Endothelial cell of umbilical vein (primary cell): ENCODE results near the gene SOCS3.

Experiments
- CTCF ChIP-seq, 2 donors: IDR thresholded peaks; 1 replicate in 1 of 2; 2 replicates in 1 of 2; pipeline ENCODE4 v1.5.1; 2011; ENCODE audit warnings: low read length in 2 of 2, mild to moderate bottlenecking in 2 of 2, moderate library complexity in 2 of 2, control low read depth in 1 of 2, inconsistent platforms in 1 of 2, low read depth in 1 of 2; ENCODE audit not compliant: insufficient read depth in 1 of 2; ENCODE audit errors: extremely low read depth in 1 of 2
- JUN ChIP-seq: IDR thresholded peaks from 2 replicates; pipeline ENCODE4 v1.6.1; 2011; ENCODE audit warnings: borderline replicate concordance, low read depth; ENCODE audit not compliant: insufficient read length, insufficient read depth
- POLR2A ChIP-seq: IDR thresholded peaks from 2 replicates; pipeline ENCODE4 v1.6.1; 2012; ENCODE audit warnings: low read depth, mild to moderate bottlenecking, control low read depth, low read length
- POLR2AphosphoS5 ChIP-seq: IDR thresholded peaks from 2 replicates; pipeline ENCODE4 v1.6.1; 2012; ENCODE audit warnings: low read depth, mild to moderate bottlenecking, control low read depth, low read length, moderate library complexity; ENCODE audit not compliant: insufficient read depth

GRCh38 chr17:78401891-78402290 is 42.0 kb upstream of the SOCS3 start:
- TF ChIP-seq CTCF (IDR thresholded peaks at IDR 0.05; ENCODE audit: extremely low read depth in 1 of 2, insufficient read depth in 1 of 2, low read depth in 1 of 2, low read length in 2 of 2) (no peak), POLR2A (no peak), POLR2AphosphoS5 (no peak), JUN (no peak)
